Transverse colon (tissue), 4 donors: ENCODE measurements around the gene IL17C. TPM values are rescaled to one million over a fixed set of nuclear protein-coding genes. Genes with fewer than 3 reads are reported as not detected.

Source experiments
- DNase-seq: peaks from one replicate; pipeline ENCODE4 v3.0.0-alpha.2; 2019
- H3K27ac ChIP-seq, 4 donors: fragments of 200-600 bp; sonication (generic); 2 replicates each; pipeline ENCODE4 v1.5.1; 2016 to 2018; ENCODE audit warnings: inconsistent platforms in 4 of 4
- H3K27me3 ChIP-seq: fragments of 200-600 bp; sonication (generic); 2 replicates; pipeline ENCODE4 v1.5.1; 2017; ENCODE audit warnings: inconsistent platforms
- H3K36me3 ChIP-seq, 4 donors: fragments of 200-600 bp; sonication (generic); 2 replicates each; pipeline ENCODE4 v1.5.1; 2017 to 2019; ENCODE audit warnings: inconsistent platforms in 4 of 4
- H3K4me1 ChIP-seq, 4 donors: fragments of 200-600 bp; sonication (generic); 2 replicates each; pipeline ENCODE4 v1.5.1; 2017 to 2020; ENCODE audit warnings: inconsistent platforms in 4 of 4
- H3K4me3 ChIP-seq, 4 donors: fragments of 200-600 bp; sonication (generic); 1 replicate in 1 of 4; 2 replicates in 3 of 4; pipeline versions ENCODE4 v1.5.1 to v1.6.1; 2017 to 2019; ENCODE audit warnings: inconsistent platforms in 4 of 4
- H3K9me3 ChIP-seq, 2 donors: fragments of 200-600 bp; sonication (generic); 2 replicates each; pipeline ENCODE4 v1.5.1; 2017 to 2019; ENCODE audit warnings: inconsistent platforms in 2 of 2
- CTCF ChIP-seq, 5 experiments: fragments of 200-600 bp in 3 of 5; fragments of 450-650 bp in 2 of 5; sonication (generic) in 3 of 5; IDR thresholded peaks; 1 replicate in 2 of 5; 2 replicates in 3 of 5; pipeline ENCODE4 v1.5.1; 2016 to 2017; ENCODE audit warnings: antibody characterized with exemption in 5 of 5, inconsistent platforms in 3 of 5, mild to moderate bottlenecking in 2 of 5, moderate library complexity in 1 of 5
- EP300 ChIP-seq: sonication (generic); formaldehyde crosslinking; IDR thresholded peaks from one replicate; pipeline ENCODE4 v1.6.1; 2017; ENCODE audit warnings: antibody characterized with exemption, low read depth
- POLR2A ChIP-seq: fragments of 450-650 bp; IDR thresholded peaks from one replicate; pipeline ENCODE4 v1.6.1; 2016; ENCODE audit warnings: antibody characterized with exemption, mild to moderate bottlenecking, moderate library complexity
- POLR2AphosphoS5 ChIP-seq, 3 donors: sonication (generic); formaldehyde crosslinking; IDR thresholded peaks; one replicate each; pipeline ENCODE4 v1.6.1; 2016; ENCODE audit warnings: antibody characterized with exemption in 3 of 3
- WGBS, 2 donors: methylation state at CpG; one replicate each; pipeline ENCODE4 v1.1.5; 2018; ENCODE audit warnings: low coverage in 1 of 2; 5-methylcytosine and 5-hydroxymethylcytosine counted together
- in situ Hi-C, 4 donors: fragments of 200-750 bp; cut with MboI; loops; one replicate each; pipeline versions ENCODE4 v1.15.0 to v1.15.1; 2017; ENCODE audit warnings: low sequenced_read_pairs in 3 of 4, low pct_ligation_motif_present in 1 of 4, low pct_unique_long_range_greater_than_20kb in 1 of 4
- intact Hi-C: fragments of 100-400 bp; cut with DNase I; formaldehyde crosslinking; loops from one replicate; pipeline ENCODE4 v1.15.1; 2023; ENCODE audit warnings: low total_unique reads
- total RNA-seq, 4 donors: library from RNA; depleted of rRNA; stranded (reverse); fragments of >200 nt; gene quantifications; one replicate each; pipeline ENCODE4 v1.1.0, GENCODE V29; 2016

IL17C gene
- total RNA-seq, 4 donors from 2014 or later: not detected

- DNase-seq: no peak
- WGBS, 2 donors: 74% methylated on average over 20 of the region's 20 CpGs; no CpG with 5 or more reads in 1 of the 2 donors
Observed at GRCh38 chr16:88618182-88618955, 20.0 kb upstream of the IL17C start.

DNA sequence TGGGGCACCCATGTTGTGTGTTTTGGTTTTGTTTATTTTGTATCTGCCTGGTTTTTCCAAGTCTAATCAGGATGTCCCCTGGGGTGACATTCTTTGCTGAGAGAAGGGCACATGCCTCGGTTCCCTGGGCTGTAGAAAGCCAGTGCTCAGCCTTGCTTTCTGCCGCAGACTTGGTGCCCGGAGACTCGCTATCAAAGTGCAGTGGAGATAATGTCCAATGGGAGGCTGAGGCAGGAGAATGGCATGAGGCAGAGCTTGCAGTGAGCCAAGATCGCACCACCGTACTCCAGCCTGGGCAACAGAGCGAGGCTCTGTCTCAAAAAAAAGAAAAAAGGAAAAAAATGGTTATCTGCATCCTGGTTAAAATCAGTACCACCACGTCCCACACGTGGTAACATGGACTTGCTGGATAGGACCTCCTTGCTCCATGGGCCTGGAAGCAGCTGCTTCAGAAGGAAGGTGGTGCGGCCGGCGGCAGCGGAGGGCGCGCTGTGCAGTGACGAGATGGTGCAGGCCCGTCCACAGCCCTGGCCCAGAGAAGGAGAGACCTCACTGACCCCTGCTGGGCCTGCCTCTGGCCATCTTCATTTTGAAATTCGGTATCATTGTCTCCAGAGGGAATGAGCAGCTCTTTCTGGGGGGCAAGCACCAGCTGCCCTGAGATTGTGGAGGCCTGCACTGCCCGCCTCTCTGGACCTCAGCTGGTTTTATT is 19.3 kb upstream of the IL17C start:
- Histone ChIP-seq H3K36me3 (peaks cover 0 to 21% (median 10%) of the 10 kb centered on the region in 4 donors), H3K4me1 (peaks cover 14 to 44% (median 29%) of the 10 kb centered on the region in 4 donors), H3K27me3 (no peaks in the 10 kb centered on the region), H3K27ac (peak overlapping the region; percentile 33 to 80 (median 50)), H3K9me3 (no peaks in the 10 kb centered on the region), H3K4me3 (no peak overlapping the region)
- WGBS, 2 donors: 93 to 100% methylated on average over 2 to 19 of the region's 19 CpGs
- in situ Hi-C loops: no loop called here
- no peak for DNase-seq
- no peak for TF ChIP-seq POLR2AphosphoS5 (IDR thresholded peaks at IDR 0.05)
- no peak for TF ChIP-seq CTCF (IDR thresholded peaks at IDR 0.05)
- intact Hi-C loops: no loop called here

More at GRCh38 chr16:88618182-88618955, 20.0 kb upstream of the IL17C start:
- peaks cover 0 to 13% (median 7%) of the 10 kb centered on the region in 4 donors for H3K36me3 ChIP-seq
- intact Hi-C loops (no loop called here), in situ Hi-C loops (no loop called here)
- peaks cover 14 to 44% (median 29%) of the 10 kb centered on the region in 4 donors for H3K4me1 ChIP-seq
- no peaks in the 10 kb centered on the region for H3K27me3 ChIP-seq
- peak overlapping the region in 3 of 4 donors; percentile 52 to 80 (median 64) for H3K27ac ChIP-seq
- no peak overlapping the region for H3K4me3 ChIP-seq
- H3K9me3 ChIP-seq: no peaks in the 10 kb centered on the region
- no peak for TF ChIP-seq POLR2AphosphoS5 (IDR thresholded peaks at IDR 0.05)

DNA sequence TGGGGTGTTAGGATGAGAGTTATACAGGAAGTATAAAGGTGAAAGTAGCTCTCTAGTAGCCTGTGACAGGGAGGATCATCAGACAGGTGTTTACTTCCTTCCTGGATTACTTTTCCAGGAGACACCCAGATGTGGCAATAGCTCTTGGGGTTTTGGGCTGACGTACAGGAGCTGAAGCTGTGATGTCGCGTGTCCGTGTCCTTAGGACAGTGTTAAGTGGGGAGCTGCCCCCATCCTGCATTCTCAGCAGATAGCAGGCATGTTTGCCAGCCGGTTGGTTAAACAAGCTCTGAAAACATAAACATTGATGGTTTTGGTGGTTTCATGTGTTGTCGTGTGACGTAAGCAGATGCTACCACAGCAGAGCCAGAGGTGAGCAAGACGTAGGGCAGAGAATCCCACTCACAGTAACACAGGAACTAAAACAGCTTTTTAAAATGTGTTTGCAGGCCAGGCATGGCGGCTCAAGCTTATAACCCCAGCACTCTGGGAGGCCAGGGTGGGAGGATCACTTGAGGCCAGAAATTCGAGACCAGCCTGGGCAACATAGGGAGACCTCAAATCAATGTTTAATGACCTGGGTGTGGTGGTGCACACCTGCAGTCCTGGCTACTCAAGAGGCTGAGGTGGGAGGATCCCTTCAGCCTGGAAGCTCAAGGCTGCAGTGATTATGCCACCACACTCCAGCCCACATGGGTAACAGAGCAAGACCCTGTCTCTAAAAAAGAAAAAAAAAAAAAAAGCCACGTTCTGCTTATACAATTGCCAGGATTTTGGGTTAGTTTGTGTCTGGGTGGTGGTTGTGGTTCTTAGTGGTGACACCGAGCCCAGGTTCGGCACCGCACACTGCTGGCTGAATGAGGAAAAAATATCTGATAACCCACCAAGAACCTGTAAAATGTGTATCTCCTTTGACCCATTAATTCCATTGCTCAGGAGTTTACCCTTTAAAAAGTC is 18.2 kb upstream of the IL17C start:
- H3K9me3 ChIP-seq: no peaks in the 10 kb centered on the region
- 75 to 94% methylated on average over 9 to 14 of the region's 14 CpGs for WGBS, 2 donors
- peak; percentile 47 for DNase-seq
- no peaks in the 10 kb centered on the region for H3K27me3 ChIP-seq
- no peak for TF ChIP-seq CTCF (IDR thresholded peaks at IDR 0.05)
- peak in 1 of 3 donors; percentile 22 for TF ChIP-seq POLR2AphosphoS5 (IDR thresholded peaks at IDR 0.05)
- TF ChIP-seq POLR2A: no peak
- TF ChIP-seq EP300: peak; percentile 18
- peaks cover 14 to 44% (median 29%) of the 10 kb centered on the region in 4 donors for H3K4me1 ChIP-seq
- in situ Hi-C loops (no loop called here), intact Hi-C loops (no loop called here)
- H3K4me3 ChIP-seq: no peak overlapping the region
- H3K27ac ChIP-seq: peak overlapping the region; percentile 4 to 36 (median 25)
- H3K36me3 ChIP-seq: peaks cover 0 to 27% (median 11%) of the 10 kb centered on the region in 4 donors

DNA sequence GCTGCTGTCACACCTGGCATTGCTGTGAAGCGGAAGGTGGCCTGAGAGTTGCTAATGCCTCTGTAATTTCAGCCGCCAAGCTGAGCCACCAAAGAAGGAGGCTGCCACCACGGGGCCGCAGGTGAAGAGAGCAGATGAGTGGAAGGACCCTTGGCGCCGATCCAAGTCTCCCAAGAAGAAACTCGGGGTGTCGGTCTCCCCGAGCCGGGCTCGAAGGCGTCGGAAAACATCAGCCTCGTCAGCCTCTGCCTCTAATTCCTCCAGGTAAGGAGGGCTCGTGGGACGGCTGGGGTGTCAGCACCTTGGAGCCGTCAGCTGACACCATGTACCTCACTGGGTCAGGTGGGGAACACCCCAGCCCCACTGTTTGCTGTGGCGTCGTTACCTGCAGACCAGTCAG is 16.2 kb upstream of the IL17C start:
- intact Hi-C loops (no loop called here), in situ Hi-C loops (no loop called here)
- H3K27ac ChIP-seq: no peak overlapping the region
- H3K27me3 ChIP-seq: no peaks in the 10 kb centered on the region
- peaks cover 0 to 27% (median 11%) of the 10 kb centered on the region in 4 donors for H3K36me3 ChIP-seq
- DNase-seq: no peak
- no peaks in the 10 kb centered on the region for H3K9me3 ChIP-seq
- TF ChIP-seq EP300: no peak
- TF ChIP-seq CTCF (IDR thresholded peaks at IDR 0.05): no peak
- TF ChIP-seq POLR2A: no peak
- no peak for TF ChIP-seq POLR2AphosphoS5 (IDR thresholded peaks at IDR 0.05)
- no peak overlapping the region for H3K4me3 ChIP-seq
- 90 to 95% methylated on average over 14 to 19 of the region's 19 CpGs for WGBS, 2 donors
- H3K4me1 ChIP-seq: peaks cover 1 to 27% (median 13%) of the 10 kb centered on the region in 4 donors
